Right atrium auricular region (tissue), 2 donors: ENCODE results near the gene INKA2. TPM values are rescaled to one million over a fixed set of nuclear protein-coding genes. Genes with fewer than 3 reads are reported as not detected.
A peak's percentile ranks its signal among the peaks of the same experiment; 100 is the strongest.

Experiments used
- DNase-seq: peaks from one replicate; pipeline ENCODE4 v3.0.0-alpha.2; 2019; ENCODE audit warnings: low spot score
- H3K27ac ChIP-seq, 2 donors: fragments of 200-600 bp; sonication (generic); 1 replicate in 1 of 2; 2 replicates in 1 of 2; pipeline ENCODE4 v1.5.1; 2016 to 2019
- H3K27me3 ChIP-seq, 2 donors: fragments of 200-600 bp; sonication (generic); one replicate each; pipeline versions ENCODE4 v1.5.1 to v1.6.0; 2017 to 2019
- H3K36me3 ChIP-seq: fragments of 200-600 bp; sonication (generic); one replicate; pipeline ENCODE4 v1.5.1; 2016
- H3K4me1 ChIP-seq, 2 donors: fragments of 200-600 bp; sonication (generic); one replicate each; pipeline versions ENCODE4 v1.5.1 to v1.6.0; 2017 to 2019
- H3K4me3 ChIP-seq, 2 donors: fragments of 200-600 bp; sonication (generic); 1 replicate in 1 of 2; 2 replicates in 1 of 2; pipeline ENCODE4 v1.5.1; 2017 to 2019; ENCODE audit warnings: mild to moderate bottlenecking in 1 of 2, moderate library complexity in 1 of 2
- H3K9me3 ChIP-seq, 2 donors: fragments of 200-600 bp; sonication (generic); one replicate each; pipeline ENCODE4 v1.5.1; 2019
- total RNA-seq, 2 donors: library from RNA; depleted of rRNA; stranded (reverse); fragments of >200 nt; gene quantifications; one replicate each; pipeline ENCODE4 v1.1.0, GENCODE V29; 2016
- TF ChIP-seq, protein P1 (sequence below), 2 donors: fragments of 200-600 bp; sonication (generic); IDR thresholded peaks; one replicate each; pipeline ENCODE4 v1.5.1; 2019; ENCODE audit warnings: antibody characterized with exemption in 2 of 2

The INKA2 gene
- total RNA-seq, 2 donors from 2014 or later, result 17.3 to 23.4 TPM

DNA sequence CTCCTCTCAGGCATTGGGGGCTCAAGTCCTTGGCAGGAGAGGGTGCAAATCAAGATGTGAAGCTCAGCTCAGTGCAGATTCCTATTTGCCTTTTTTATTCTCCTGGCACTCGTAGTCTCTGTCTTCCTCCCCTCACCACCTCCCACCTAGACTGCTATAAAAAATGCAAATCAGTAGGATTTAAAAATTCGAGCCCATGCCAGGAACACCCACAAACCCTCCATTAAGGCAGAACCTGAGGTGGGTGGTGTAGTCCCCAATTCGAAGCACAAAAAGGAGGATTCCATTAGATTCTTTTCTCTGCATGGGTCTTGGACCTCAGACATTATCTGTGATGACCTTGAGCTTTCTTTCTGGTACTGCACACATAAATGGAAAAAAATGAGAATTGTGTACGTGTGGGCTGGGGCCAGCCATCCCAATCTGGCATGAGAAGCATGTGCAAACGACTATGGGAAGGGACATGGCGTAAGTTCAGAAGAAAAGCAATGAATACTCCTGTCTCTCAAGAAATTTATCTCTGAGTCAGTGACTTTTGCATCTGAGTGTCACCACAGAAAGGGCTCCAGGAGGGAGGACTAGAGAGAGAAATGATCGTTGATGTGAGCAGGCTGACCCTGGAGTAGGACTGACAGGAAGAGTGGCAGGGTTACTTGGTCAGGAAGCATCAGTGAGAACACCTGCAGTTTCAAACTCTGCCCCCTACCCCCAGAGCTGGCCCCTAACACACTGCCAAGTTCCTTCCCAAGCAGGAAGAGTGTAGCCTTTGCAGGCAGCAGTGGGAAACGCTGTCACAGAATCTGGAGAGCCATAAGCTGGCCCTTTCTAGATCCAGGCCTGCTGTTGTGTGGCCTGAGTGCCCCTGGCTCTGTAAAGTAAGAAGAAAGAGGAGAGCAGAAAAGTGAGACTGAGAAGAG lies 1.7 kb downstream of the INKA2 start:
- peaks cover 0 to 89% of the 10 kb centered on the region in 2 donors for H3K4me1 ChIP-seq
- H3K27ac ChIP-seq, result peak overlapping the region; percentile 96 to 98
- peak overlapping the region; percentile 62 to 65 for H3K4me3 ChIP-seq
- H3K36me3 ChIP-seq, result no peaks in the 10 kb centered on the region
- no peaks in the 10 kb centered on the region for H3K27me3 ChIP-seq
- TF ChIP-seq, protein P1, sequence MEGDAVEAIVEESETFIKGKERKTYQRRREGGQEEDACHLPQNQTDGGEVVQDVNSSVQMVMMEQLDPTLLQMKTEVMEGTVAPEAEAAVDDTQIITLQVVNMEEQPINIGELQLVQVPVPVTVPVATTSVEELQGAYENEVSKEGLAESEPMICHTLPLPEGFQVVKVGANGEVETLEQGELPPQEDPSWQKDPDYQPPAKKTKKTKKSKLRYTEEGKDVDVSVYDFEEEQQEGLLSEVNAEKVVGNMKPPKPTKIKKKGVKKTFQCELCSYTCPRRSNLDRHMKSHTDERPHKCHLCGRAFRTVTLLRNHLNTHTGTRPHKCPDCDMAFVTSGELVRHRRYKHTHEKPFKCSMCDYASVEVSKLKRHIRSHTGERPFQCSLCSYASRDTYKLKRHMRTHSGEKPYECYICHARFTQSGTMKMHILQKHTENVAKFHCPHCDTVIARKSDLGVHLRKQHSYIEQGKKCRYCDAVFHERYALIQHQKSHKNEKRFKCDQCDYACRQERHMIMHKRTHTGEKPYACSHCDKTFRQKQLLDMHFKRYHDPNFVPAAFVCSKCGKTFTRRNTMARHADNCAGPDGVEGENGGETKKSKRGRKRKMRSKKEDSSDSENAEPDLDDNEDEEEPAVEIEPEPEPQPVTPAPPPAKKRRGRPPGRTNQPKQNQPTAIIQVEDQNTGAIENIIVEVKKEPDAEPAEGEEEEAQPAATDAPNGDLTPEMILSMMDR (IDR thresholded peaks at IDR 0.05), result no peak
- no peaks in the 10 kb centered on the region for H3K9me3 ChIP-seq
- no peak for DNase-seq

DNA sequence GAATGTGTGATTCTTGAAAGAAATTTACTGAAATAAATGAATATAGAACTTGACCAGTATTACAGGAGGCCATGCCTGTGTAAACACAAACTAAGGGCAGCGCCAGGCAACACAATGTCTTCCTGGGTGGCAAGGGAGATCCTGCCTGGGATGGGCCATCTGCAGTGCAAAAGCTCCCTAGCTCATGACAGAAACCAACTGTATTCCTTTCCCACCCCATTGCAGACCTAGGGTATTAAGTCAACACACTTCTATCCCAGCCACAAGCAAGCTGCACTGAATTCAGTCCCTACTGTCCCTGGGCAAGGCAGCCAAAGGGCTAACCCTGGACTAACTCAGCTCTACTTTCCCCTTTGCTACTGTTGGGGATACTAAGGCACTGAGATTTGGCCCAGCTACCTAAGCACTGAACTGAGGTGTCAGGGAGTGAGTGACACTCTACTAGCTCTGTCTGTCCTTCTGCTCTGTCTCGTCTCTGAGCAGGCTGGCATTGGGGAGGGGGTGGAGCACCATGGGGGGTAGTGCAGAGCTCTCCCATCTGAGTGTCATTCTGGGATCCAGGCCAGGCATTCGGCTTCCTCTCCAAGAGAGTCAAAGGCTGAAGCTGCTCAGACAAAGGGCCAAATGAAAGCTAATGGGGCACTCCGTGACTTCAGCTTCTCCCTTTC lies 2.5 kb downstream of the INKA2 start:
- DNase-seq, result peak; percentile 68
- Histone ChIP-seq H3K9me3 (no peaks in the 10 kb centered on the region), H3K4me1 (peaks cover 0 to 91% of the 10 kb centered on the region in 2 donors), H3K27me3 (no peaks in the 10 kb centered on the region), H3K36me3 (no peaks in the 10 kb centered on the region), H3K4me3 (peak overlapping the region in 1 of 2 donors; percentile 65), H3K27ac (peak overlapping the region; percentile 96 to 98)
- TF ChIP-seq, protein P1 (IDR thresholded peaks at IDR 0.05), result no peak

DNA sequence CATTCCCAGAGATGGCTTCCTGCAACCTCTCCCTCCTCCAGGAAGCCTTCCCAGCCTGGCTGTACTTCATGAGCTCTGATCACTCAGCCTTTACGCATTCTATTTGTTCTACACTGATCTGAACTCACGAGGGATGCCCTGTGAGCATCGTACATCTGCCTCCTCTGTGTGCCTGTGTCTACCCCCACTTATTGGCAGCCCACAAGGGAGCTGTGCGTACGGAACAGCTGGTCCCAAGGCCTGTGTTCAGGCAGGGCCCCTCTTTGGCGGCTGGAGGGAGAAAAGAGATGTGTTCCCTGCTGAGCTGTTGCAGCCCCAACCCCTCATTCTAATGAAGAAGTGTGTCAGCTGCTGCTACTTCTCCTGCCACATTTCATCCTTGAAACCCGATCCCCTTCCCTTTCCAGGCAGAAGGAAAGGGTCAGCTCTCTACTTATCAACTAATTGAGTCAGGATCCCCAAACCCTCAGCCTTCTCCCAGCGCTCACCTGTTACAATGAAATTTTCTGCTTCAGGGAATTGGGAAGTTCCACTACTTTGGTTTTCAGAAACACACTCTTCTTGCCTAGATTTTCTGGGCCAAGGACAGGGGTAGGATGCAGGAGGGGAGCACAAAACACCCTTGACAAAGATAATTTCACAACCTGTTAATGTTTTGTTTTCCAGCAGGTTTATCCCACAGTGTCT lies 3.2 kb downstream of the INKA2 start:
- DNase-seq, result peak; percentile 67
- Histone ChIP-seq H3K9me3 (no peaks in the 10 kb centered on the region), H3K27me3 (no peaks in the 10 kb centered on the region), H3K4me3 (peak overlapping the region in 1 of 2 donors; percentile 0), H3K36me3 (no peaks in the 10 kb centered on the region), H3K4me1 (peaks cover 0 to 91% of the 10 kb centered on the region in 2 donors), H3K27ac (peak overlapping the region; percentile 96 to 98)
- TF ChIP-seq, protein P1 (IDR thresholded peaks at IDR 0.05), result no peak

DNA sequence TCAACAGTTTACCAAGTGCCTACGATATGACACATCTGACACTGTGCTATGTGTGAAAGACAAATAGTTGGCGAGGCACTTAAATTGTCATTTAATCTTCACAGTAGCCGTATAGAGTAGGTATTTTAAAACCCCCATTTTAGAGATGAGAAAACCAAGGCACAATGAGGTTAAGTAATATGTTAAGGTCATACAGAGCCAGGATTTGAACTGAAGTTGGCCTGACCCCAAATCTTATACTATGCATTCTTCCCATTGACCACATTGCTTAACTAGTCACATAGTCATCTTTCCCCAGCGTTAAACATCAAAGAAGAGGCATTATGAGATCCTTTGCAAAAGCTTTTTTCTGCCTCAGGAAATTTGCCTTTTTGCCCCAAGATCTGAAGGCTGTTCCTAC lies 3.9 kb downstream of the INKA2 start:
- peak overlapping the region; percentile 96 to 98 for H3K27ac ChIP-seq
- no peaks in the 10 kb centered on the region for H3K9me3 ChIP-seq
- H3K4me3 ChIP-seq, result no peak overlapping the region
- H3K27me3 ChIP-seq, result no peaks in the 10 kb centered on the region
- peaks cover 0 to 91% of the 10 kb centered on the region in 2 donors for H3K4me1 ChIP-seq
- TF ChIP-seq, protein P1 (IDR thresholded peaks at IDR 0.05), result no peak
- DNase-seq, result no peak
- H3K36me3 ChIP-seq, result no peaks in the 10 kb centered on the region

DNA sequence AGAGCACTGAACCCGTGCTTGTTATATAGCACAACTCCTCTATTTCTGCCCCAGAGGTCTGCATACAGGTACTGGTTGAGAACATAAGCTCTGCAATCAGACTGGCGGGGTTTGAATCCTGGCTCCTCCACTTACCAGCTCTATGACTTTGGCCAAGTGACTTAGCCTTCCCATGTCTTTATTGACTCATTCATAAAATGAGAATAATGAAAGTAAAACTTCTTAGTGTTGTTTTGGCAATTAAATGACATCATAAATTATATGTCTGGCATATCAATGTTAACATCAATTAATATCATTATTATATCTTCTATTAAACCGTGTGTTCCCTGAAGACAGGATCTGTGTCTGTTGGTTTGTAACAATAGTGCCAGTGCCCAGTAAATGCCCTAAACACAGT lies 4.3 kb downstream of the INKA2 start:
- H3K36me3 ChIP-seq, result no peaks in the 10 kb centered on the region
- H3K9me3 ChIP-seq, result no peaks in the 10 kb centered on the region
- peaks cover 0 to 91% of the 10 kb centered on the region in 2 donors for H3K4me1 ChIP-seq
- TF ChIP-seq, protein P1 (IDR thresholded peaks at IDR 0.05), result no peak
- DNase-seq, result no peak
- no peaks in the 10 kb centered on the region for H3K27me3 ChIP-seq
- H3K27ac ChIP-seq, result peak overlapping the region; percentile 96 to 98
- no peak overlapping the region for H3K4me3 ChIP-seq
